B cell (primary cell): ENCODE data around the gene HOXA1. TPM values are rescaled to one million over a fixed set of nuclear protein-coding genes. Genes with fewer than 3 reads are reported as not detected.

Source experiments
- ATAC-seq: fragments of 200-7000 bp; cut with Tn5 transposase; one replicate; pipeline ENCODE4 v1.10.0; 2021; ENCODE audit warnings: low read depth, mild to moderate bottlenecking, moderate number of reproducible peaks, moderate library complexity
- CTCF ChIA-PET: fragments of 350-600 bp; sonication (Branson Sonifier 250); formaldehyde crosslinking; loops from one replicate; lab custom pipeline; 2021; ENCODE audit warnings: antibody characterized with exemption, inconsistent platforms; lab: Charles Lee
- POLR2A ChIA-PET: fragments of 350-600 bp; sonication (Branson Sonifier 250); formaldehyde crosslinking; loops from one replicate; lab custom pipeline; 2021; ENCODE audit warnings: antibody characterized with exemption; lab: Charles Lee
- DNase-seq: peaks from one replicate; pipeline ENCODE4 v3.0.0; 2013
- H2AFZ ChIP-seq: 2 replicates; pipeline ENCODE4 v1.6.1; 2012; ENCODE audit warnings: mild to moderate bottlenecking, low read depth, low read length; ENCODE audit not compliant: insufficient read depth, poor library complexity, severe bottlenecking
- H3K27ac ChIP-seq, 2 donors: 1 replicate in 1 of 2; 2 replicates in 1 of 2; pipeline ENCODE4 v1.5.1; 2012 to 2013; ENCODE audit warnings: low read length in 2 of 2, mild to moderate bottlenecking in 2 of 2, moderate library complexity in 1 of 2
- H3K27me3 ChIP-seq, 4 experiments: fragments of 200-600 bp in 1 of 4; sonication (generic) in 1 of 4; replicated peaks in 1 of 4; 1 replicate in 2 of 4; 2 replicates in 2 of 4; pipeline versions ENCODE4 v1.6.1 to v1.7.0; 2013 to 2016; ENCODE audit warnings: low read length in 3 of 4, mild to moderate bottlenecking in 2 of 4, mixed read lengths in 1 of 4, moderate library complexity in 1 of 4; ENCODE audit not compliant: insufficient read depth in 4 of 4, control insufficient read depth in 3 of 4; ENCODE audit errors: control extremely low read depth in 1 of 4
- H3K36me3 ChIP-seq, 2 experiments: replicated peaks in 1 of 2; 1 replicate in 1 of 2; 2 replicates in 1 of 2; pipeline versions ENCODE4 v1.6.1 to v1.7.1; 2013; ENCODE audit warnings: low read length in 1 of 2; ENCODE audit not compliant: insufficient read depth in 2 of 2, control insufficient read depth in 1 of 2; ENCODE audit errors: control extremely low read depth in 1 of 2, extremely low read depth in 1 of 2
- H3K4me1 ChIP-seq, 2 donors: fragments of 200-600 bp in 1 of 2; sonication (generic) in 1 of 2; 1 replicate in 1 of 2; 2 replicates in 1 of 2; pipeline versions ENCODE4 v1.5.1 to v1.6.1; 2013 to 2017; ENCODE audit warnings: low read length in 2 of 2; ENCODE audit not compliant: control insufficient read depth in 2 of 2, insufficient read depth in 2 of 2
- H3K4me2 ChIP-seq: replicated peaks from 2 replicates; pipeline ENCODE3; 2012; ENCODE audit warnings: mild to moderate bottlenecking, low read depth, low read length; ENCODE audit not compliant: poor library complexity, severe bottlenecking
- H3K4me3 ChIP-seq, 5 experiments: fragments of 200-600 bp in 1 of 5; sonication (generic) in 1 of 5; 1 replicate in 3 of 5; 2 replicates in 2 of 5; pipeline versions ENCODE4 v1.5.1 to v1.7.0; 2011 to 2016; ENCODE audit warnings: low read length in 4 of 5, mild to moderate bottlenecking in 4 of 5, low read depth in 2 of 5, control low read depth in 1 of 5, moderate library complexity in 1 of 5; ENCODE audit not compliant: insufficient read depth in 1 of 5; ENCODE audit errors: control extremely low read depth in 1 of 5, extremely low read depth in 1 of 5
- H3K79me2 ChIP-seq: fragments of 200-600 bp; sonication (generic); one replicate; pipeline ENCODE4 v1.6.0; 2016; ENCODE audit warnings: low read length; ENCODE audit not compliant: control insufficient read depth, insufficient read depth
- H3K9ac ChIP-seq: fragments of 200-600 bp; sonication (generic); 2 replicates; pipeline ENCODE4 v1.6.1; 2017; ENCODE audit warnings: mild to moderate bottlenecking, low read length, moderate library complexity
- H3K9me3 ChIP-seq, 3 donors: one replicate each; pipeline versions ENCODE4 v1.6.1 to v1.7.1; 2013; ENCODE audit warnings: low read length in 2 of 3; ENCODE audit not compliant: control insufficient read depth in 2 of 3, insufficient read depth in 1 of 3; ENCODE audit errors: control extremely low read depth in 1 of 3
- H4K20me1 ChIP-seq: 2 replicates; pipeline ENCODE4 v1.6.0; 2012; ENCODE audit warnings: mild to moderate bottlenecking, low read length; ENCODE audit not compliant: insufficient read depth, control insufficient read depth, poor library complexity, severe bottlenecking
- H3K27ac Mint-ChIP-seq: one replicate; pipeline ENCODE4 v1.8.0; 2021; ENCODE audit warnings: mixed read lengths
- H3K27me3 Mint-ChIP-seq: one replicate; pipeline ENCODE4 v1.8.0; 2021; ENCODE audit warnings: mixed read lengths
- H3K4me1 Mint-ChIP-seq: one replicate; pipeline ENCODE4 v1.8.0; 2021; ENCODE audit warnings: mixed read lengths
- H3K4me3 Mint-ChIP-seq: one replicate; pipeline ENCODE4 v1.8.0; 2021; ENCODE audit warnings: mixed read lengths
- H3K9me3 Mint-ChIP-seq: one replicate; pipeline ENCODE4 v1.8.0; 2022; ENCODE audit warnings: mixed read lengths; ENCODE audit not compliant: insufficient read depth
- CTCF ChIP-seq: fragments of 200-600 bp; IDR thresholded peaks from one replicate; pipeline ENCODE4 v1.8.0; 2022; ENCODE audit warnings: antibody characterized with exemption, mild to moderate bottlenecking
- EZH2 ChIP-seq: IDR thresholded peaks from 2 replicates; pipeline ENCODE4 v1.6.1; 2012; ENCODE audit warnings: borderline replicate concordance, low read depth, mild to moderate bottlenecking, moderate library complexity, low read length; ENCODE audit not compliant: insufficient read depth, poor library complexity, severe bottlenecking
- whole genome bisulfite sequencing: methylation state at CpG from one replicate; pipeline ENCODE4 v1.1.5; 2013; ENCODE audit warnings: missing lambda C conversion rate; ENCODE audit not compliant: insufficient coverage; 5-methylcytosine and 5-hydroxymethylcytosine counted together
- intact Hi-C: fragments of 100-400 bp; cut with micrococcal nuclease; formaldehyde crosslinking; loops from one replicate; pipeline ENCODE4 v1.10.0; 2022
- polyA plus RNA-seq: library from polyadenylated mRNA; depleted of rRNA; stranded (reverse); fragments of >200 nt; gene quantifications from 2 replicates; pipeline ENCODE4 v1.2.3, GENCODE V29; 2012
- total RNA-seq, 2 donors: library from RNA; stranded (reverse); fragments of 120-200 nt in 1 of 2; gene quantifications; 1 replicate in 1 of 2; 2 replicates in 1 of 2; pipeline versions ENCODE4 v1.2.3 to v1.2.4, GENCODE V29; 2013 to 2022

HOXA1 gene
- total and polyA plus RNA-seq, 2 donors (not counting 1 experiment from before 2014, with no cell fraction given) = 0.13 to 0.37 TPM

- TF ChIP-seq CTCF = no peak
- TF ChIP-seq EZH2 = no peak
- Histone ChIP-seq H3K9me3 (peaks cover 0 to 13% (median 0%) of the 10 kb centered on the region in 3 donors), H3K9ac (peak within 1 kb of the TSS; percentile 71), H3K4me1 (no peaks in the 10 kb centered on the region), H3K79me2 (no peaks in the 10 kb centered on the region), H4K20me1 (no peaks in the 10 kb centered on the region), H3K4me3 (peak within 1 kb of the TSS; percentile 48 to 72 (median 58)), H3K27me3 (peaks cover 0 to 22% (median 5%) of the 10 kb centered on the region in 4 experiments), H3K4me2 (peak within 1 kb of the TSS; percentile 74), H2AFZ (peak within 1 kb of the TSS; percentile 83), H3K27ac (peak within 1 kb of the TSS; percentile 54 to 57), H3K36me3 (no peaks in the 10 kb centered on the region)
- intact Hi-C loops = loop anchor here (1.0 kb wide), 2 partner anchors 34 to 266 kb away; partner anchors contain the start of gene SKAP2
- POLR2A ChIA-PET = no interaction called here
- H3K4me3 Mint-ChIP-seq = peak within 1 kb of the TSS; percentile 80
- peaks cover 65% of the 10 kb centered on the region for H3K27me3 Mint-ChIP-seq
- peaks cover 2% of the 10 kb centered on the region for H3K9me3 Mint-ChIP-seq
- no peaks in the 10 kb centered on the region for H3K4me1 Mint-ChIP-seq
- ATAC-seq (peak; percentile 93), DNase-seq (peak; percentile 63)
- 32% methylated on average over 45 of the region's 67 CpGs for WGBS
- CTCF ChIA-PET = interaction anchor here (0.9 to 1.3 kb wide), 4 partner anchors 12 to 30 kb away, joined by 3 to 5 read pairs (median 4); partner anchors contain the start of gene HOXA5
- H3K27ac Mint-ChIP-seq = peak within 1 kb of the TSS; percentile 67
Measured at GRCh38 chr7:27130540-27131389, 35.0 kb upstream of the HOXA1 start, which contains the start of gene HOXA4. HOXA4 (minus strand) TSS chr7:27130757; CDS start chr7:27130733, 24 bp downstream.
